GM12874 (cell line): ENCODE data around the gene TES.

Experiments
- TF ChIP-seq, protein P1 (sequence below): IDR thresholded peaks from 2 replicates; pipeline ENCODE4 v1.5.1; 2011; ENCODE audit warnings: low read depth, mild to moderate bottlenecking, control low read depth, low read length, moderate library complexity; ENCODE audit not compliant: insufficient read depth

TES gene

GRCh38 chr7:116208919-116209318 is 1.4 kb upstream of the TES start:
- TF ChIP-seq, protein P1, sequence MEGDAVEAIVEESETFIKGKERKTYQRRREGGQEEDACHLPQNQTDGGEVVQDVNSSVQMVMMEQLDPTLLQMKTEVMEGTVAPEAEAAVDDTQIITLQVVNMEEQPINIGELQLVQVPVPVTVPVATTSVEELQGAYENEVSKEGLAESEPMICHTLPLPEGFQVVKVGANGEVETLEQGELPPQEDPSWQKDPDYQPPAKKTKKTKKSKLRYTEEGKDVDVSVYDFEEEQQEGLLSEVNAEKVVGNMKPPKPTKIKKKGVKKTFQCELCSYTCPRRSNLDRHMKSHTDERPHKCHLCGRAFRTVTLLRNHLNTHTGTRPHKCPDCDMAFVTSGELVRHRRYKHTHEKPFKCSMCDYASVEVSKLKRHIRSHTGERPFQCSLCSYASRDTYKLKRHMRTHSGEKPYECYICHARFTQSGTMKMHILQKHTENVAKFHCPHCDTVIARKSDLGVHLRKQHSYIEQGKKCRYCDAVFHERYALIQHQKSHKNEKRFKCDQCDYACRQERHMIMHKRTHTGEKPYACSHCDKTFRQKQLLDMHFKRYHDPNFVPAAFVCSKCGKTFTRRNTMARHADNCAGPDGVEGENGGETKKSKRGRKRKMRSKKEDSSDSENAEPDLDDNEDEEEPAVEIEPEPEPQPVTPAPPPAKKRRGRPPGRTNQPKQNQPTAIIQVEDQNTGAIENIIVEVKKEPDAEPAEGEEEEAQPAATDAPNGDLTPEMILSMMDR, result no peak

- TF ChIP-seq, protein P1, result no peak
These were observed 723 bp upstream of the TES start for GRCh38 chr7:116209561-116210070.

- TF ChIP-seq, protein P1, result no peak
These were observed 920 bp downstream of the TES start for GRCh38 chr7:116211006-116211912.

DNA sequence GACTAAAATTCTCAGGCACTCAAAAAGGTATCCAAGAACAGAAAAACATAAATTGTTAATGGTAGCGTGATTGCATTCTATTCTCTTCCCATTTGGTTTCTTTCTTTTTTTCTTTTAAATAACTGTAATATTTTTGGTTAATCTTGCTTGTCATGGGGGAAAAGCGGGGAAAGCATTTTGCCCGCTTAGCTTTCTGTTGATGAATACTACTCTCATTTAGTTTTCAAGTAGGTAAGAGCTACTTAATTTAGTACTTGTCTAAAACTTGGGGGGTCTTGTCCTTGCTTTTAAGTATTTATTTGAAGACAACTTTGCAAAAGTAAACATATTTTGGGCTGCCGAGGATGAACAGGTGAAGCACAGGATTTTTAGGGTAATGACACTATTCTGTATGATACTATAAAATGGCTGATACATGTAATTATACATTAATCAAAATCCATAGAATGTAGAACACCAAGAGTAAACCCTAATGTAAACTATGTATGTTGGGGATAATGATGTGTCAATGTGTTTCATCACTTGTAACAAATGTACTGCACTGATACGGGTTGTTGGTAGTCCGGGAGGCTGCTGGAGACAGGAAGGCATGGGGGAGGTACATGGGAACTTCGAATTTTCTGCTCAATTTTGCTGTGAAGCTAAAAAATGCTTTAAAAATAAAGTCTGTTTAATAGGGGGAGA is 1.7 kb downstream of the TES start:
- TF ChIP-seq, protein P1, result no peak

GRCh38 chr7:116212869-116213268 is 2.5 kb downstream of the TES start:
- TF ChIP-seq, protein P1, result no peak

DNA sequence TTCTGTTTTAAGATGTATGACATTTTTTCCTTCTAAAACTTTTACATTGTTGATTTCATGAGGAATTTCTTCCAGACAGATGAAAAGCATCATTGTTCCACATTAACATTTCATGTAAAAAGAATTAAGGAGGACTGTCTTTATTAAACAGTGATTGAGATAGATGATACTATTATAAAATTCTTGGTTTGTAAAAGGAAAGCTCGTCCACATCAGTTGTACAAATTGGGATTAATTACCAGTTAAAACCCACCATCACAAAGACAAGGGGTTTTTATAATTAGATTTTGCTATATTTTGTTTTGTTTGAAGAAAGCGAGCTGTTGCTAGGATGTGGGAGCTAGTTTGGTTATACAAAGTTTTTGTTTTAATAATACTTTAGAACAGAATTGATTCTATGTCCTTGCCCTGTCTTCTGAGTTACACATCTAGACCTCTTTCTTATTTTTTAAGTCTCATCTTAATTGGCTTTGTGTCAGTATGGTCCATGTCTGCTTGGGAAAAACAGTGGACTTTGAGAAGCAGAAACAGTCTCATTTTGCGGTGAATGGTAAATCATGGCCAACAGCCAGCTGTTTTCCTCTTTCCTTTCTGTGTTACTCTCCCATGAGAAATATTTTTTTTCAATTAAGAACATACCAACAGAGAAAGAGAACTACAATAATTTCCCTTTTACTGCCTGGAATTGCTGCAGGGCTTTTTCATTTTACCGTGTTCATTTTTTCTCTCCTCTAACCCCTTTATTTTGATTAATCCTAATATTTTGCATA is 3.2 kb downstream of the TES start:
- TF ChIP-seq, protein P1, result no peak

DNA sequence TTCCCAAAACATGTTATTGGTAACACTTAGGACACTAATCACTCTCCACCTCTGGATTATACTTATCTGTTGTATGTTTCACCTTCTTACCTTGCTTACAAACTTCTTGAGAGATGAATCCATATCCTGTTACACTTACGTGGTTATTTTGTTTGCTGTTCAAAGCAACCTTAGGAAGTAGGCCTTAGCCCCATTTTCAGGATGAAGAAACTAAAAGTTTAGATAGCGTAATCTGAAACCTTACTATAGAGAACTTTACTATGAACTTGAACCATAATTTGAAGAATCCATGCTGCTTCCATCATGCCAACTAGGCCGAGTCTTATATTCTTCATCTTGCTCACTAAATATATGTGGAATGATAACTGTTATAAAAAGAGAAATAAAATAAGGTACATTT is 4.6 kb downstream of the TES start:
- TF ChIP-seq, protein P1, result no peak
